ENCODE measurements around the gene GPR179. TPM values are rescaled to one million over a fixed set of nuclear protein-coding genes. Genes with fewer than 3 reads are reported as not detected.

GPR179 gene
- polyA plus RNA-seq, 1 donor = 1.4 TPM

DNA sequence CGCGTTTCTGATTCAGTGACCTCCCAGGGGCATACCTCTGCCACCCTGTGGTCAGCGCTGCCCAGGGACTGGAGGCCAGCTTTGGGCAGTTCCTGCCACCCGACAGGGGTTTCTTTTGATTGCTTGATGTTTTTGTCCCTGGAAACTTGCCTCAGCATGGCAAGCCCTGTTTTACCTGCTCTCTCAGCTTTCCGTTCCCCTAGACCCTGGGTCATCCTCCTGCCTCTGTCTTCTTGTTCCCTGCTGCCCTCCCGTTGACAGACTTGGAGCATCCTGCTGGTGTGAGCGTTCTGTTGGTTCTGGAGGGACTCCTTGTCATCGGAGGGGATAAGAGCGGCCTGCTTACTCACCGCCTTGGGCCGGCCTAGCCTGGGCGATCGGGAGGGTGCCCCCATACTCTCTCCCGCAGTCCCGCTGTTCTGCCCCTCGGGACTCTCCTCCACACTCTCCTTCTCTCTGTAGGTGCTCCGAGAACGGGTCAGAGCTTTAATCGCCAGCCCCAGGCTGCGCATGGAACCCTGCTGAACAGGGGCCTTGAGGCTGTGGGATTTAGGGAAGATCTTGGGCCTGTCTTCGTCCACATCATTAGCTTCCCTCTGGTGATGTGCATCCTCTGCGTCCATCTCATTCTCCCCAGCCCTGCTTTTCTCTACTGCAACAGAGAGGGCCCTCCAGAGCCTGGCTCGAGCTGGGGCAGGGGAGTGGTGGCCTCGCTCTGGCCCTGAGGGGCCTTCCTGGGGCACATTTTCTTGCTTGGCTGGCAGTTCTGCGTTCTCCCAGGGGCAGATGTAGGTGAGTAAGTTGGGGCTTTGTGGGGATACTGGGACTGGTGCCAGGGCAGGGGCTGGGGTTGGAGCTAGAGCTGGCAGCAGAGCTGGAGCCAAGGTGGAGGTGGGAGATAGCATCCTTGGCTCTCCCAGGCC lies 13.7 kb downstream of the GPR179 start:
- H3K27ac ChIP-seq (ENCODE audit: low read length) = no peak overlapping the region
- peaks cover 15% of the 10 kb centered on the region for H3K4me1 ChIP-seq (ENCODE audit: control insufficient read depth, insufficient read depth, low read length)
- no peaks in the 10 kb centered on the region for H3K27me3 ChIP-seq (ENCODE audit: control insufficient read depth, insufficient read depth, low read length)
- H3K4me3 ChIP-seq (ENCODE audit: low read length) = no peak overlapping the region
- H3K9me3 ChIP-seq (ENCODE audit: control insufficient read depth, low read depth, low read length) = no peaks in the 10 kb centered on the region
- WGBS (ENCODE audit: insufficient coverage, low lambda C conversion rate) = no CpG with 5 or more reads among the region's 25 CpGs
- H3K36me3 ChIP-seq (ENCODE audit: control insufficient read depth, insufficient read depth, low read length) = no peaks in the 10 kb centered on the region
- no peak for DNase-seq

DNA sequence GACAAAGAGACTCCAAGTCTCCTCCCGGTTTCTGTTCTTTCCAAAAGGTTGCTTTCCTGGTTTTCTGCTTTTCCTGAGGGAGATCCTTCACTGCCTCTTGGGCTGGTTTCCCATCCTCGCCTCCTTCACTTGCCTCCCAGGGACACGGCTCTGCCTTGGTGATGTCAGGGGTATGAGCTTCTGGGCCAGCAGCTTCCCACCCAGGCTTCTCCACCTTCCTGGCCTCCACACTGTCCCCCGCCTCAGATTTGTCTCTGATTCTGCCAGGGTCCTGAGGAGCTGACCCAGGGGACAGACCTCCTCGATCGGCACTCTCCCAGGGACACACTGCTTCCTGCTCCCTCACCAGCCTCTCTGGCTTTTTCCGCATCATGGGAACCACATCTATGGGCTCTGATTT lies 14.5 kb downstream of the GPR179 start:
- Histone ChIP-seq H3K4me1 (ENCODE audit: control insufficient read depth, insufficient read depth, low read length) (peaks cover 23% of the 10 kb centered on the region), H3K27me3 (ENCODE audit: control insufficient read depth, insufficient read depth, low read length) (no peaks in the 10 kb centered on the region), H3K36me3 (ENCODE audit: control insufficient read depth, insufficient read depth, low read length) (no peaks in the 10 kb centered on the region), H3K27ac (ENCODE audit: low read length) (no peak overlapping the region), H3K4me3 (ENCODE audit: low read length) (no peak overlapping the region), H3K9me3 (ENCODE audit: control insufficient read depth, low read depth, low read length) (no peaks in the 10 kb centered on the region)
- DNase-seq = no peak
- WGBS (ENCODE audit: insufficient coverage, low lambda C conversion rate) = no CpG with 5 or more reads among the region's 7 CpGs

DNA sequence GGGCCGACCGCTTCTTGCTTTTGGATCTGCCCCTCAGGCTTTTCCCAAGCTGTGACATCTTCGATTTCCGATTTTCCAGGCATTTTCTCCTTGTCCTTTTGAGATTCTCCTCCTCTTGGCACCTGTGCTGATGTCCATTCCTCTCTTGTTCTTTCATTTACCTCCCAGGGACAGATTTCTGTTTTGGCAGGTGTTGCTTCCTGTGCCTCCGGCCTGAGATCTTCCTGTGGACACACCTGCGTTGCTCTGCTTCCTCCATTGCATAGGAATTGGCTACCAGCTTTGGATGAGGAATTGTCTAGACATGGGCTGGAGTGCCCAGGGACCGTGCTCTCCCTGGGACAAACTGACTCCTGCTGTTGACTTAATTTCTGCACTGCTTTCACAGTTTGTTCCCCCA lies 15.1 kb downstream of the GPR179 start:
- H3K36me3 ChIP-seq (ENCODE audit: control insufficient read depth, insufficient read depth, low read length) = no peaks in the 10 kb centered on the region
- H3K27me3 ChIP-seq (ENCODE audit: control insufficient read depth, insufficient read depth, low read length) = no peaks in the 10 kb centered on the region
- no peak for DNase-seq
- H3K27ac ChIP-seq (ENCODE audit: low read length) = no peak overlapping the region
- H3K4me1 ChIP-seq (ENCODE audit: control insufficient read depth, insufficient read depth, low read length) = peaks cover 29% of the 10 kb centered on the region
- H3K9me3 ChIP-seq (ENCODE audit: control insufficient read depth, low read depth, low read length) = no peaks in the 10 kb centered on the region
- WGBS (ENCODE audit: insufficient coverage, low lambda C conversion rate) = 100% methylated on average over 4 of the region's 7 CpGs
- H3K4me3 ChIP-seq (ENCODE audit: low read length) = no peak overlapping the region

DNA sequence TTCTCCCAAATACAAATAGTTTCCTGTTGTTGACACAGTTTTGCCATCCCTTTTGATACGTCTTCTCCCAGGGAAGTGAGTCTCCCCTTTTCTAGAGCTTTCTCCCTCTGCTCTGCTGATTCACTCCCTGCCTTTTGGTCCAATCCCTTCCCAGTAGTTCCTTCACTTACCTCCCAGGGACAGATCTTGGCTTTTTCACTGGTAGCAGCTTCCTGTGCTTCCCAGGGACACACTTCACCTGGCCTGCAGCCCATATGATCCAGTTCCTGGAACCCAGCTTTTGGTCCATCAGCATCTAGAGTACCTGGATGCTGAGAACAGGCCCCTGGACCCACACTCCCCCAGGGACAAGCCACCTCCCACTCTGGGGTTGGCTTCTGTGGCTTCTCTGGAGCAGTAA lies 15.8 kb downstream of the GPR179 start:
- Histone ChIP-seq H3K36me3 (ENCODE audit: control insufficient read depth, insufficient read depth, low read length) (no peaks in the 10 kb centered on the region), H3K4me1 (ENCODE audit: control insufficient read depth, insufficient read depth, low read length) (peaks cover 29% of the 10 kb centered on the region), H3K27ac (ENCODE audit: low read length) (no peak overlapping the region), H3K9me3 (ENCODE audit: control insufficient read depth, low read depth, low read length) (no peaks in the 10 kb centered on the region), H3K27me3 (ENCODE audit: control insufficient read depth, insufficient read depth, low read length) (no peaks in the 10 kb centered on the region), H3K4me3 (ENCODE audit: low read length) (no peak overlapping the region)
- DNase-seq = peak in 1 of 2 donors; percentile 0
- WGBS (ENCODE audit: insufficient coverage, low lambda C conversion rate) = 100% methylated on average over 1 of the region's 1 CpG

DNA sequence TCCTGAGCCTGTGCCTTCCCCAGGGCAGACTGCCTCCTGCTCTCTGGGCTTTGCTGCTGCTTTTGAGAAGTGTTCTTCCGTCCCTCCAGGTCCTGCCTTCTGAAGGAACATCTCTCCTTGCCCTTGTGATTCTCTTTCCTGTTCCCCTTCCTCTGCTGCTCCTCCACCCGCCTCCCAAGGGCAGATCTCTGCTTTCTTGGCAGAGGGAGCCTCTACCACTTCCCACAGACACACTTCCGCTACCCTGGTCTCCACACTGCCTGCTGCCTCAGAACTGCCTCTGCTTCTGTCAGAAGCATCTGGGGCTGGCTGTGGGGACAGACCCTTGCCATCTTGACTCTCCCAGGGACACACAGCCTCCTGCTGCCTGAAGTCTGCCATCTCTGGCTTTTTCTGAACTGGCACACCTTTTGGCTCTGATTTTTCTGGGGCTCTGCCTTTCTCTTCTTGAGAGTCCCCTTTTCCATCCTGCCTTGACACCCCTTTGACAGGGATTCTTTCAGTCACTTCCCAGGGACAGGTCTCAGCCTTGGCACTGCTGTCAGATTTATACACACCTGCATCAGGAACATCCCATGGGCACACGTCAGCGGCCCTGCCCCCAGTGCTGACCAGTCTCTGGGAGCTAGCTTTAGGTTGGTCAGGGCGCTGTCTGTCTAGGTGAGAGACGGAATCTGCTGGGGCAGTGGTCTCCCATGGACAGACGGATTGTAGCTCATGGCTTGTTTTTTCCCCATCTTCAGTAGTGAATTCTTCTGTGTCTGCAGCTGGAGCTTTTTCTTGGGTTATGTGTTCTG lies 16.6 kb downstream of the GPR179 start:
- no peaks in the 10 kb centered on the region for H3K9me3 ChIP-seq (ENCODE audit: control insufficient read depth, low read depth, low read length)
- H3K4me1 ChIP-seq (ENCODE audit: control insufficient read depth, insufficient read depth, low read length) = peaks cover 29% of the 10 kb centered on the region
- H3K4me3 ChIP-seq (ENCODE audit: low read length) = no peak overlapping the region
- H3K27me3 ChIP-seq (ENCODE audit: control insufficient read depth, insufficient read depth, low read length) = no peaks in the 10 kb centered on the region
- WGBS (ENCODE audit: insufficient coverage, low lambda C conversion rate) = 100% methylated on average over 1 of the region's 8 CpGs
- no peak overlapping the region for H3K27ac ChIP-seq (ENCODE audit: low read length)
- DNase-seq = peak in 1 of 2 donors; percentile 1
- peaks cover 4% of the 10 kb centered on the region for H3K36me3 ChIP-seq (ENCODE audit: control insufficient read depth, insufficient read depth, low read length)

DNA sequence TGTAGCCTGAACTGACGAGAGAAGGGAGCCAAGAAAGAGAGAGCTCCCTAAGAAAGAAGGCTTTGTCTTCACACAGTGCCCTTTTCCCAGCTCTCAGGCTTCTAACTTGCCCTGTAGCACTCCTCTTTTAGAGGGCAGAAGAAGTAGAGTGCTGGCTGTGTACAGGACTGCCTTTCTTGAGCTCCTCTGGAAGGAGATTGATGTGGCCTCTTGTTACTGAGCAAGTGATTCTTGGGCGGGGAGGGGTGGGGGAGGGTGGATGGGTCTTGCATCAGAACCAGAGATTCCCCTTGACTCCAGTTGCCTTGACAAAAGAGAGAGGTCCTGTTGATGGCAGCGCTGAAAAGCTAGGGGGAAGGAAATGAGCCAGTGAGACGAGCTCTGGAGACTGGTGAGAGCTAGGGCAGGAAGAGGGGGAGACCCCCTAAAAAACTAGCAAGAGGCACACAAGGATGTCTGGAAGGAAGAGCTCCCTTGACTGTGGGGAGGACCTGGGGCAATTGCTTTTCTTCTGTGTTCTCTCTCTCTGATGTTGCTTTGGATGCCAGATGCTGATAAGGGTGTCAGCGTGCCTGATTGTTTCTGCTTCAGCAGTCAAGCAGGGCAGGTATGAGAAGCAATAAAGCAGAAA lies 18.4 kb downstream of the GPR179 start:
- H3K9me3 ChIP-seq (ENCODE audit: control insufficient read depth, low read depth, low read length) = no peaks in the 10 kb centered on the region
- H3K4me1 ChIP-seq (ENCODE audit: control insufficient read depth, insufficient read depth, low read length) = peaks cover 29% of the 10 kb centered on the region
- H3K27me3 ChIP-seq (ENCODE audit: control insufficient read depth, insufficient read depth, low read length) = no peaks in the 10 kb centered on the region
- H3K4me3 ChIP-seq (ENCODE audit: low read length) = no peak overlapping the region
- peaks cover 18% of the 10 kb centered on the region for H3K36me3 ChIP-seq (ENCODE audit: control insufficient read depth, insufficient read depth, low read length)
- peak in 1 of 2 donors; percentile 13 for DNase-seq
- no CpG with 5 or more reads among the region's 5 CpGs for WGBS (ENCODE audit: insufficient coverage, low lambda C conversion rate)
- peak overlapping the region; percentile 68 for H3K27ac ChIP-seq (ENCODE audit: low read length)

DNA sequence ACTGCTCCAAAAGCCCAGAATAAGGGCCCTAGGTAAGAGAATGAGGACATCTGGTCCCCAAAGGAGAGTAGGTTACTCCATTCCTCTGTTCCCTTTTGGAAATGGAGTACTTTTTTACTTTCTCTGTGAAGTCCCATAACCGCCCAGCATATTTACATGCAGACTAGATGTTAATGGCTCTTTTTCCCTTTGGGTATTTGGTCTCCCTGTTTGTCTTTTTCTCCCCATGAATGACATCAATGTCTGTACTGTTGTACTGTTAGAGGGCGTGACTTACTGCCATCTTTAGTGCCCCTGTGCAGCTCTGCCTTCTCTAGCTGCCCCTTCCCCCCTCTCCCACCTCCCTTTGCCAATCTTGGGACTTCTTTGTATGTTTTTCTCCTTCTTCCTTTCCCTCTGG lies 19.0 kb downstream of the GPR179 start:
- Histone ChIP-seq H3K4me1 (ENCODE audit: control insufficient read depth, insufficient read depth, low read length) (peaks cover 29% of the 10 kb centered on the region), H3K9me3 (ENCODE audit: control insufficient read depth, low read depth, low read length) (no peaks in the 10 kb centered on the region), H3K27ac (ENCODE audit: low read length) (peak overlapping the region; percentile 68), H3K4me3 (ENCODE audit: low read length) (no peak overlapping the region), H3K36me3 (ENCODE audit: control insufficient read depth, insufficient read depth, low read length) (peaks cover 19% of the 10 kb centered on the region), H3K27me3 (ENCODE audit: control insufficient read depth, insufficient read depth, low read length) (no peaks in the 10 kb centered on the region)
- no CpG with 5 or more reads among the region's 2 CpGs for WGBS (ENCODE audit: insufficient coverage, low lambda C conversion rate)
- DNase-seq = no peak

DNA sequence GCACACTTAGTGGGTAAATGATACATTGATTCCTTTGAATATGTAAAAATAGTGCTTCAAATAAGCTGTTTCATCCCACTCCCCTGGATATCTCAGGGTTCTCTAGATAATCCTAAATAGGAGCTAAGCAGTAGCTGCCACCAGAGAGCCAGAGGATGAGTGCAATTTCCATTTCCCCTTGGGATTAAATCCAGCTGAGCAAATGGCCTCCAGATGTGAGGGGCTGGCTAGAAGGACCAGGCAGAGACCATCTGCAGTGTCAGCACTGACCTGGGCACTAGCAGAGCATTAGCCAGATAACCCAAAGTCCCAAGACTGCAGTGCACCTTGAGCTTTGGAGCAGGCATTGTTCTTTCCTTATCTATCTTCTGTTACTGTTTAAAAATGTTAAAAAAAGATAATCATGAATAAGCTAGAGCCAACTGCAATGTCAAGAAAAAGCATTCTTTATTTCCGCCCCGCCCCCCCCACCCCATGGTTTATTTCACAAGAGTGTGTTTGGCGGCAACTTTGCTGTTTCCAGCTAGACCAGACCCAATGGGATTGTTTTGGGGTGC lies 19.5 kb downstream of the GPR179 start:
- peaks cover 22% of the 10 kb centered on the region for H3K36me3 ChIP-seq (ENCODE audit: control insufficient read depth, insufficient read depth, low read length)
- no CpG with 5 or more reads among the region's 3 CpGs for WGBS (ENCODE audit: insufficient coverage, low lambda C conversion rate)
- DNase-seq = peak; percentile 59 to 70
- H3K27ac ChIP-seq (ENCODE audit: low read length) = peak overlapping the region; percentile 69
- H3K4me3 ChIP-seq (ENCODE audit: low read length) = no peak overlapping the region
- H3K27me3 ChIP-seq (ENCODE audit: control insufficient read depth, insufficient read depth, low read length) = no peaks in the 10 kb centered on the region
- no peaks in the 10 kb centered on the region for H3K9me3 ChIP-seq (ENCODE audit: control insufficient read depth, low read depth, low read length)
- peaks cover 29% of the 10 kb centered on the region for H3K4me1 ChIP-seq (ENCODE audit: control insufficient read depth, insufficient read depth, low read length)

DNA sequence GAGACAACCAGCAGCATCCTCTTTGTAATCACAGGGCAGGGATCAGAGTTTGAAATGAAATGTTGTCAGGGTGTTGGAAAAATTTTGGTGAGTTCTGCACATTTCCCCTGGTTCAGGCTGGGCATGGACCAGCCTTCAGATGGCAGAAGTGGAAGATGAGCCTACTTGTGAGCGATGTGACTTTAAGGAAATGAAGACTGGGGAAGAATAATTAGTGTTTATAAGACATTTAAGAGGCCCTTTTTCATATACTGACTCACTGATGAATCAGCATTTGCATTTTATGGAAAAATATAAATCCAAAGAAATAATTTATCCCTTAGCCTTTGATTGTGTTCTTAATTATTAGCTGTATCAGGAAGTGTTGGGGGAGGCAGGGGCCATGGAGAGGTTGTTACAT lies 20.9 kb downstream of the GPR179 start:
- peaks cover 23% of the 10 kb centered on the region for H3K36me3 ChIP-seq (ENCODE audit: control insufficient read depth, insufficient read depth, low read length)
- H3K27ac ChIP-seq (ENCODE audit: low read length) = no peak overlapping the region
- H3K4me3 ChIP-seq (ENCODE audit: low read length) = no peak overlapping the region
- DNase-seq = peak in 1 of 2 donors; percentile 1
- WGBS (ENCODE audit: insufficient coverage, low lambda C conversion rate) = no CpG with 5 or more reads among the region's 1 CpG
- no peaks in the 10 kb centered on the region for H3K27me3 ChIP-seq (ENCODE audit: control insufficient read depth, insufficient read depth, low read length)
- H3K9me3 ChIP-seq (ENCODE audit: control insufficient read depth, low read depth, low read length) = no peaks in the 10 kb centered on the region
- peaks cover 29% of the 10 kb centered on the region for H3K4me1 ChIP-seq (ENCODE audit: control insufficient read depth, insufficient read depth, low read length)
